NOMO-1 (cell line): ENCODE results near the gene EEF2K.
A peak's percentile ranks its signal among the peaks of the same experiment; 100 is the strongest.

ENCODE experiments used
- DNase-seq, 2 experiments: peaks; one replicate each; lab custom pipeline; 2025; ENCODE audit not compliant: unreplicated experiment in 2 of 2; lab: John Stamatoyannopoulos, UW

Gene EEF2K

GRCh38 chr16:22328081-22328725 is 122.1 kb downstream of the EEF2K start:
- no peak for DNase-seq

GRCh38 chr16:22329199-22329695 is 123.2 kb downstream of the EEF2K start:
- no peak for DNase-seq

- DNase-seq, result peak in 1 of 2 experiments; percentile 1
These were observed 124.2 kb downstream of the EEF2K start for GRCh38 chr16:22330326-22330725.

GRCh38 chr16:22333457-22333994 is 127.4 kb downstream of the EEF2K start:
- DNase-seq, result no peak

- no peak for DNase-seq
These were observed 129.7 kb downstream of the EEF2K start for GRCh38 chr16:22335668-22336246.

GRCh38 chr16:22336581-22336980 is 130.5 kb downstream of the EEF2K start:
- no peak for DNase-seq

GRCh38 chr16:22337045-22337444 is 131.0 kb downstream of the EEF2K start:
- DNase-seq, result no peak

- no peak for DNase-seq
These were observed 132.0 kb downstream of the EEF2K start for GRCh38 chr16:22337849-22338635.
